NCI-H1092 (cell line): ENCODE measurements around the gene MAP7D3.

Source experiments
- DNase-seq: peaks from one replicate; lab custom pipeline; 2025; lab: John Stamatoyannopoulos, UW

The MAP7D3 gene

DNA sequence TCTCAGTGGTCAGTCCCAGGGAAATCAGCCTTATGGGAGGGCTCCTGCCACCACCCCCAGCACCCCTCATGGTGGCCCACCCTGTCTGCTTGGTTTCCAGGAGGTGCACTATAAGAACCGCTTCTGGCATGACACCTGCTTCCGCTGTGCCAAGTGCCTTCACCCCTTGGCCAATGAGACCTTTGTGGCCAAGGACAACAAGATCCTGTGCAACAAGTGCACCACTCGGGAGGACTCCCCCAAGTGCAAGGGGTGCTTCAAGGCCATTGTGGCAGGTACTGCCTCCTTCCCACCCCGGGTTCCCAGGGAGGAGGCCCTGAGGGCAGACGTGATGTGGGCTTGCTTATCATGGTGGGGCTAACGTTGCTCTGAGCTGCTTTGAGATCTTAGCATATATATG lies 44.3 kb downstream of the MAP7D3 start:
- no peak for DNase-seq

- no peak for DNase-seq
Observed at GRCh38 chrX:136205882-136206380, 45.3 kb downstream of the MAP7D3 start.

- DNase-seq = no peak
Observed at GRCh38 chrX:136204571-136204970, 46.6 kb downstream of the MAP7D3 start.

- no peak for DNase-seq
Observed at GRCh38 chrX:136203951-136204350, 47.2 kb downstream of the MAP7D3 start.

GRCh38 chrX:136203438-136203837 lies 47.8 kb downstream of the MAP7D3 start:
- no peak for DNase-seq

- DNase-seq = no peak
Observed at GRCh38 chrX:136202889-136203288, 48.3 kb downstream of the MAP7D3 start.

- no peak for DNase-seq
Observed at GRCh38 chrX:136201601-136202000, 49.6 kb downstream of the MAP7D3 start.

DNA sequence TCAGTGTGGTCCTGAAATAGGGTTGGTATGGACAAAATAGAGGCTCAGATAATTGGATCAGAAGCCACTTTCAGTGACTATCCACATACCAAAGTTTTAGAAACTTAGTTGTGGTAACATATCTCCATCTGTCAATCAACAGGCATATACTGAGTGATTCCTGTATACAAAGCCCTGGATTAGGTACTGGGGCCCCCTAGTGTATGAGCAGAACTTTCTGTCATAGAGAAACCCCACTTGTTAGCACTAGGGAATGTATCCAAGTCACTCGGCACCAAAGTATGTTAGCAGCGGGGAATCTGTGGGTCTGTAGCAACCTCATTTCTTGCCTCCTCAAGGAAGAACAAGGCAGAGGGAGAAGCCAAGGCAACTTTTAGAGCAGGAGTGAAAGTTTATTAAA lies 50.7 kb downstream of the MAP7D3 start:
- DNase-seq = no peak

- no peak for DNase-seq
Observed at GRCh38 chrX:136199365-136199764, 51.8 kb downstream of the MAP7D3 start.

DNA sequence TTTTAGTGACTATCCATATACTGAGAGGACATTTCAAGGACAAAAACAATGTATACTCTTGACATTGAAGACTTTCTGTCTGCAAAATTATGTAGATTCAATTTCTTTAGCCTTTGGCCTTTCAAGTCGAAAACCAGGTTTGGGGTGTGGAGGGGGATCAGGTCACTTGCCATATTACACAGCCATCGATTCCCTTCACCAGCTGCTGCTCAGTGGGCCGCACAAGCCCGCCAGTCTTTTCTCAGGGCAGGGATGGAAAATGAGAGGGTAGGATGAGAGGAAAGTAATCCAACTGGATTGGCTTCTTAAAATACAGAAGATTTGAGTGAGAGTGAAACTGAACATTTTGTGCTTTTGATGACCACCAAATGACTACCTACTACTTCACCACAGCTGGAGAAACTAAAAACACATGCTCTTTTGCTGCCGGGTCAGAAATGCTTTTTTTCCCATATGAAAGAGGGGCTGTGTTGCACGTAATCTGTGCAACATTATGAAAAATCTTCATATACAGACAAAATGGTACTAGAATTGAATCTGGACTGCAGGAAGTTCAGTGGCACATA lies 52.4 kb downstream of the MAP7D3 start:
- no peak for DNase-seq

- DNase-seq = no peak
Observed at GRCh38 chrX:136198010-136198409, 53.2 kb downstream of the MAP7D3 start.

GRCh38 chrX:136196691-136197155 lies 54.5 kb downstream of the MAP7D3 start:
- DNase-seq = no peak

- no peak for DNase-seq
Observed at GRCh38 chrX:136195247-136195646, 56.0 kb downstream of the MAP7D3 start.

GRCh38 chrX:136194536-136194935 lies 56.7 kb downstream of the MAP7D3 start:
- no peak for DNase-seq

- no peak for DNase-seq
Observed at GRCh38 chrX:136193771-136194170, 57.4 kb downstream of the MAP7D3 start.

DNA sequence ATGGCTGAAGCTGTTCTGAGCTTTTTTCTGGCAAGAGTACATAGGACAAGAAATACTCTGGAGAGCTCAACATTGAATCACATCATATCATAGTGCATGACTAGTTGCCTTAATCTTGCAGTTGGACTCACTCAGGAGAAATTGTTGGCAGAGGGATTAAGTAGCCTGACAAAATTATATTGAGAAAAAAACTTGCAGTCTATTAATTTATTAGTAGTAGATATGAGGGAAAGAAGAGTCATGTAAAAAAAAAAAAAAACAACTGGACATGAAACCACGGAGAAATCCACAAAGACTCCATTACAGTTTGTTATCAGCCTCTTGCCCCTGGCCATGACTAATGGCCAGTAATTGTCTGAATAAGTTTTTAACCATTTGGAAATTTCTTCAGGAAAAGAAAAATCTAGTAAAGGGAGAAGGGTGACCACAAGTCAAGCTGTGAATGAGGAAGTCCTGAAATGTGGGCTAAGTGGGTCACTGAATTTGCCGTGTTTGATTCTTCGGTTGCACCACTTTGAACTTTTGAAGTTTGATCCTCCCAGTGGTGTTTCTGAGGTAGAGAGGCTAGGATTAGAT lies 58.3 kb downstream of the MAP7D3 start:
- DNase-seq = no peak

DNA sequence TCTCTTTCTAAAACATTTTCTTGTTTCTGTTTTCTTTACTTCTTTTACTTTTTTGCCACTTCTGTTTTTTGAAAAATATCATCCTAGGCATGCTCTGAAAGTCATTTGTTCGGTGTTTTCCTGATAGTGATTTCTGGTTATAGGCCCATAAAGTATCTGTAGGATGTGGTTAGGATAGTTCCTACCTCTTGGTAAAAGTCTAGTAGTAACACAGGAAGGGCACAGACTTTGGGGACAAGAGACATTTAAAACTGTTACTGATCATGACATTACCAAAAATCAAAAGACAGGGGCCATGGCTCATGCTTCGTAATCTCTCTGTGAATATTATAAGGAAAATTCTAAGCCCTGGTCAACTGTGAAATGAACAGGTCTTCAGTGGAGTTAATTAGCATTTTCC lies 59.1 kb downstream of the MAP7D3 start:
- DNase-seq = no peak

DNA sequence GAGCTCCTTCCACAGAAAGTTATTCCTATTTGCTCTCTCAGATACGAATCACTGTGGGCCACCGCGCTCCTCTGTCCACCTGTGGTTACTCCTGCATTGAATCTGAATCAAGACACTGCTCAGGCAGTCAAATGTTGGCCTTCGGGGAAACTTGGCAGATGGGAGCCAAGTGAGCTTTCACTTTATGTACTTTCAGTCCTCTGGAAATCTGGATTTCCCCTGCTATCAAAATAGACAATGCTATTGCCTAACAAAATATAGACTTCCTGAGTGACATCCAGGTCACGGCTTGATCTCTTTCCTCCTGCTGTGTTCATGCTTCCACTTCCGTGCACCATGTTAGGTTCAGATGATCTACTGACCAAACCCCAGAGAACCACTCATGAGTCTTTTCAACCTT lies 60.0 kb downstream of the MAP7D3 start:
- no peak for DNase-seq

- DNase-seq = no peak
Observed at GRCh38 chrX:136190038-136190713, 61.0 kb downstream of the MAP7D3 start.

- no peak for DNase-seq
Observed at GRCh38 chrX:136189222-136189621, 62.0 kb downstream of the MAP7D3 start.

GRCh38 chrX:136186023-136186413 lies 65.2 kb downstream of the MAP7D3 start:
- no peak for DNase-seq

DNA sequence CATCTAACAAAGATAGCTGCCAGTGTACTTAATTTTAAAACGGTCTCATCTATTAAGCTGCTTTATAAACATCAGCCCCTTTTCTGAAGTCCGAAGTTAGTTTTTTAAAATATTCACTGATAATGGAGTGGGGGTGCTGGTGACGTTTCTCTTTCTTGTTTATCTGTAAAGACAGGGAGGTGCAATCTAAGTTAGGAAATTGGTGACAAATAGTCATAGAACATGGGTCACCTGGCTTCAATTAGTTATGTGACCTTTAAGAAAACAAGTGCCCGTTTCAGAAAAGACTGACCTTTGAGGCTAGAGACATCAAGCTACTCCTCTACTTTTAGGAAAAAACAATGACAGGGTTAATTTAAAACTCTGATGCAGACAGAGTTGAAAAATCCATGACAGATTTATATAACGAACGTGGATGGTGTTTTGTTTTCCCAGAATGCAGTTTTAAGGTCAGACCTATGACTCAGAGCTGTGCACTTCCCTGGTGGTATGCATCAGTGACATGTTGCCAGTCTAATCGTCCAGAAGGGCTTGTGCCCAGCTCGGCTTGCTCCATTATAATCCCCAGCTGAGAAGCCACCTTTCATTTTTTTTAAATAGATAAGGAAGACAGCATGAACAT lies 65.7 kb downstream of the MAP7D3 start:
- DNase-seq = no peak

- no peak for DNase-seq
Observed at GRCh38 chrX:136183917-136184316, 67.3 kb downstream of the MAP7D3 start.
